ENCODE measurements around the gene GYS1. TPM values are rescaled to one million over a fixed set of nuclear protein-coding genes. Genes with fewer than 3 reads are reported as not detected.

GYS1 gene
- total RNA-seq, 1 donor from 2014 or later = 17.7 TPM

- Histone ChIP-seq H3K4me1 (peaks cover 25% of the 10 kb centered on the region), H3K4me2 (peak within 1 kb of the TSS; percentile 87), H2AFZ (replicated peaks) (no peak within 1 kb of the TSS), H3K36me3 (peaks cover 7% of the 10 kb centered on the region), H3F3A (ENCODE audit: low read depth) (peaks cover 57% of the 10 kb centered on the region), H3K9me3 (ENCODE audit: low read depth) (no peaks in the 10 kb centered on the region), H3K9ac (peak within 1 kb of the TSS; percentile 56), H3K27me3 (no peaks in the 10 kb centered on the region), H4K20me1 (ENCODE audit: low read depth) (peaks cover 10% of the 10 kb centered on the region), H3K27ac (no peak within 1 kb of the TSS), H3K4me3 (peak within 1 kb of the TSS; percentile 82), H3K79me2 (ENCODE audit: low read depth) (peaks cover 18% of the 10 kb centered on the region)
- Mint-ChIP-seq H3K36me3 (peaks cover 14% of the 10 kb centered on the region), H3K27me3 (ENCODE audit: insufficient read depth, low read depth) (peaks cover 20% of the 10 kb centered on the region), H3K9me3 (no peaks in the 10 kb centered on the region), H3K4me3 (peak within 1 kb of the TSS; percentile 95), H3K4me1 (peaks cover 45% of the 10 kb centered on the region), H3K27ac (peak within 1 kb of the TSS; percentile 97)
- peak; percentile 95 for DNase-seq (ENCODE audit: low spot score)
- TF ChIP-seq EZH2phosphoT487 (IDR thresholded peaks at IDR 0.05) (no peak), EZH2 (IDR thresholded peaks at IDR 0.05) (no peak)
- TF ChIP-seq, protein P1, sequence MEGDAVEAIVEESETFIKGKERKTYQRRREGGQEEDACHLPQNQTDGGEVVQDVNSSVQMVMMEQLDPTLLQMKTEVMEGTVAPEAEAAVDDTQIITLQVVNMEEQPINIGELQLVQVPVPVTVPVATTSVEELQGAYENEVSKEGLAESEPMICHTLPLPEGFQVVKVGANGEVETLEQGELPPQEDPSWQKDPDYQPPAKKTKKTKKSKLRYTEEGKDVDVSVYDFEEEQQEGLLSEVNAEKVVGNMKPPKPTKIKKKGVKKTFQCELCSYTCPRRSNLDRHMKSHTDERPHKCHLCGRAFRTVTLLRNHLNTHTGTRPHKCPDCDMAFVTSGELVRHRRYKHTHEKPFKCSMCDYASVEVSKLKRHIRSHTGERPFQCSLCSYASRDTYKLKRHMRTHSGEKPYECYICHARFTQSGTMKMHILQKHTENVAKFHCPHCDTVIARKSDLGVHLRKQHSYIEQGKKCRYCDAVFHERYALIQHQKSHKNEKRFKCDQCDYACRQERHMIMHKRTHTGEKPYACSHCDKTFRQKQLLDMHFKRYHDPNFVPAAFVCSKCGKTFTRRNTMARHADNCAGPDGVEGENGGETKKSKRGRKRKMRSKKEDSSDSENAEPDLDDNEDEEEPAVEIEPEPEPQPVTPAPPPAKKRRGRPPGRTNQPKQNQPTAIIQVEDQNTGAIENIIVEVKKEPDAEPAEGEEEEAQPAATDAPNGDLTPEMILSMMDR (IDR thresholded peaks at IDR 0.05) = no peak
Observed at GRCh38 chr19:48965040-48965805, 27.9 kb downstream of the GYS1 start, which contains the start of gene FTL. Gene FTL (plus strand): TSS chr19:48965309. CDS start chr19:48965508, 199 bp downstream.

DNA sequence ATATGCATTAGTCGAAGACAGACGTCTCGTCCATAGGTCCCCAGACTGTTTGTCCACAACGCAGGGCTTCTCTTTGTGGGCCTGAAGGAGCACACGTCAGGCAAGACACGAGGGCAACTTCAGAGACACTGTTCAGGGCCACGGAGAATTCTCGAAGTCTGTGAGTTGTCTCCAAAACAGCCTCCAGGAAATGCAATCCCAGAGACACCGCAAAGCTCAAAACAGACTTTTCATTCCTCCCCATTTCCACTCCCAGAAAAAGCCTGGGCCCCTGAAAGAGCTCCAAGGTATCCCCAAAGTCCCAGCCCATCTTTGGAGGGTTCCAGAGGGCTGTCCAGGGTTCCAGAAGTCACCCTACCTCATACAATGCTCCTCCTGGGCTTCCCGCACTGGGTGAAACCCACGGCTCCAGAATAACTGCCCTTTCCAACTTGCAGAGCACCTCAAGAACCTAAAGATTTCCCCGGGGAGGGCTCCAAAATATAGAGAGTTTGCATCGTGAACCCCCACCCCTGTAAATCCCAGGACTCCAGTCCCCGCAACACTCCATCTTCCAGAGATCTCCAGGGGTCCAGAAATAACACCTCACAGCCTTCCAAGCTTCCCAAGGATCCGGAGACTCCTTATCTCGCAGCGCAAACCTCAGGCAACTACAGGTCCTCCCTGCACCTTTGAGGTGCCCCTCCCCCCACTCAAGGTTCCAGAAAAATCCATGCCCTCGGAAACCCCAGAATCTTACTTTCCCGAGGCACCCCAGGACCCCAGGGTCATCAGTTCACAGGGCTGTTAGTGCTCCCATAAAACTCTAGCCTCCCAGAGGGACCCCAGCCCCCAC is 28.7 kb downstream of the GYS1 start:
- TF ChIP-seq EZH2phosphoT487 (IDR thresholded peaks at IDR 0.05) (no peak), EZH2 (IDR thresholded peaks at IDR 0.05) (no peak)
- TF ChIP-seq, protein P1 (IDR thresholded peaks at IDR 0.05) = no peak
- no peaks in the 10 kb centered on the region for H3K27me3 ChIP-seq
- no peak overlapping the region for H3K9ac ChIP-seq
- peak overlapping the region; percentile 95 for H3K4me3 Mint-ChIP-seq
- H3K4me2 ChIP-seq = peak overlapping the region; percentile 87
- peaks cover 18% of the 10 kb centered on the region for H3K79me2 ChIP-seq (ENCODE audit: low read depth)
- H3F3A ChIP-seq (ENCODE audit: low read depth) = peaks cover 53% of the 10 kb centered on the region
- peak; percentile 31 for DNase-seq (ENCODE audit: low spot score)
- H3K27me3 Mint-ChIP-seq (ENCODE audit: insufficient read depth, low read depth) = peaks cover 17% of the 10 kb centered on the region
- peak overlapping the region; percentile 97 for H3K27ac Mint-ChIP-seq
- peaks cover 10% of the 10 kb centered on the region for H4K20me1 ChIP-seq (ENCODE audit: low read depth)
- H3K4me3 ChIP-seq = peak overlapping the region; percentile 82
- no peak overlapping the region for H2AFZ ChIP-seq (replicated peaks)
- H3K27ac ChIP-seq = no peak overlapping the region
- H3K9me3 ChIP-seq (ENCODE audit: low read depth) = no peaks in the 10 kb centered on the region
- peaks cover 25% of the 10 kb centered on the region for H3K4me1 ChIP-seq
- H3K4me1 Mint-ChIP-seq = peaks cover 45% of the 10 kb centered on the region
- peaks cover 10% of the 10 kb centered on the region for H3K36me3 Mint-ChIP-seq
- H3K9me3 Mint-ChIP-seq = no peaks in the 10 kb centered on the region
- H3K36me3 ChIP-seq = peaks cover 7% of the 10 kb centered on the region

DNA sequence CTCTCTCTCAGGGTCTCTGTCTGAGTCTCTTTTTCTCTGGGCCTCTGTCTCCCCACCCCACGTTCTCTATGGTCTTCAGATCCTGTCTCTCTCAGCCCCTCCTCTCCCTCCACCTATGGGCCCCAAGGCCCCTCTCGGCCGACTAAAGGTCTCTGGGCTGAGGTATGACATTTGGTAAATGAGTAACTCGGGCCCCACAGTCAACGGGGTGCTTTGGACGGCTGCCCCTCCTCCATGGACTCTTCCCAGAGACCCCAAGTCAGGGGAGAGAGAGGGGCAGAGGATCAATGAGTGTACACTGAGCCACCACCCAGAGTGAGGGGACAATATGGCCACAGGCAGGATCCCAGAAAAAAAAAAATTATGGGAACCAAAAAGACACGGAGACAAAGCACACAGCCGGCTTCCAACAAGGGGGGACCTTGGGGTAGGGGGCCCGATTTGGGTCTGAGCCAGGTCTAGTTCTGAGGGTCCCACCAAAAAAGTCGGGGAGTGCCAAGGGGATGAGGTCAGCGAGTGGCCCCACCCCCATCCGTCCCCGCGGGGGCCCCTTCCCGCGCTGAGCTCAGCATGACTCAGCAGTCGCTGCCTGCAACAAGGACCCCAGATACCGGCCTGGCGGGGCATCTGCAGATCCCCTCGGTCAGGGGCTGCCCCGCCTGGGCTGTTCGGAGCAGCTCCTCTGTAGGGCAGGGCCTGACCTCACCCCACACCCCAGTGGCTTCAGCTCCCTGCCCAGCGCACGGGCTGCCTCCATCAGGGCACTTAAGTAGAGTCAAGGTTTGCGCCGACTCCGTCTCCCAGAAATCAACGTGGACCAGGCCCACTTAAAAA is 29.5 kb downstream of the GYS1 start:
- TF ChIP-seq EZH2 (IDR thresholded peaks at IDR 0.05) (no peak), EZH2phosphoT487 (IDR thresholded peaks at IDR 0.05) (no peak)
- TF ChIP-seq, protein P1 (IDR thresholded peaks at IDR 0.05) = no peak
- Histone ChIP-seq H3K9me3 (ENCODE audit: low read depth) (no peaks in the 10 kb centered on the region), H4K20me1 (ENCODE audit: low read depth) (peaks cover 10% of the 10 kb centered on the region), H3K4me3 (peak overlapping the region; percentile 23), H3K4me1 (peaks cover 25% of the 10 kb centered on the region), H2AFZ (replicated peaks) (no peak overlapping the region), H3K9ac (no peak overlapping the region), H3K27me3 (no peaks in the 10 kb centered on the region), H3F3A (ENCODE audit: low read depth) (peaks cover 56% of the 10 kb centered on the region), H3K36me3 (peaks cover 7% of the 10 kb centered on the region), H3K79me2 (ENCODE audit: low read depth) (peaks cover 18% of the 10 kb centered on the region), H3K4me2 (peak overlapping the region; percentile 87), H3K27ac (peak overlapping the region; percentile 64)
- Mint-ChIP-seq H3K27ac (peak overlapping the region; percentile 97), H3K4me1 (peaks cover 45% of the 10 kb centered on the region), H3K4me3 (peak overlapping the region; percentile 95), H3K36me3 (peaks cover 10% of the 10 kb centered on the region), H3K9me3 (no peaks in the 10 kb centered on the region), H3K27me3 (ENCODE audit: insufficient read depth, low read depth) (peaks cover 17% of the 10 kb centered on the region)
- peak; percentile 73 for DNase-seq (ENCODE audit: low spot score)

Data from neural progenitor cell (in vitro differentiated cells).